GM23248 (cell line): ENCODE results near the gene ABCG8. TPM values are rescaled to one million over a fixed set of nuclear protein-coding genes. Genes with fewer than 3 reads are reported as not detected.

Source experiments
- DNase-seq: peaks from one replicate; pipeline ENCODE4 v3.0.0-alpha.2; 2015
- H2AFZ ChIP-seq: fragments of 200-600 bp; sonication (generic); 2 replicates; pipeline ENCODE4 v1.6.1; 2016; ENCODE audit warnings: antibody characterized with exemption
- H3F3A ChIP-seq: fragments of 200-600 bp; sonication (generic); 2 replicates; pipeline ENCODE4 v1.6.1; 2016; ENCODE audit warnings: mild to moderate bottlenecking, antibody characterized with exemption, mixed run types; ENCODE audit not compliant: insufficient read depth
- H3K27ac ChIP-seq: fragments of 200-600 bp; sonication (generic); 2 replicates; pipeline ENCODE4 v1.5.1; 2016; ENCODE audit warnings: mild to moderate bottlenecking
- H3K27me3 ChIP-seq: fragments of 200-600 bp; sonication (generic); replicated peaks from 2 replicates; pipeline ENCODE4 v1.6.1; 2016; ENCODE audit warnings: mild to moderate bottlenecking; ENCODE audit not compliant: insufficient read depth
- H3K36me3 ChIP-seq: fragments of 200-600 bp; sonication (generic); 2 replicates; pipeline ENCODE4 v1.6.1; 2016; ENCODE audit warnings: low read depth, mild to moderate bottlenecking
- H3K4me1 ChIP-seq: fragments of 200-600 bp; sonication (generic); 2 replicates; pipeline ENCODE4 v1.6.1; 2016; ENCODE audit warnings: mild to moderate bottlenecking; ENCODE audit not compliant: insufficient read depth
- H3K4me2 ChIP-seq: fragments of 200-600 bp; sonication (generic); one replicate; pipeline ENCODE4 v1.6.1; 2016; ENCODE audit warnings: mild to moderate bottlenecking; ENCODE audit not compliant: unreplicated experiment
- H3K4me3 ChIP-seq: fragments of 200-600 bp; sonication (generic); 2 replicates; pipeline ENCODE4 v1.5.1; 2016; ENCODE audit warnings: mild to moderate bottlenecking
- H3K79me2 ChIP-seq: fragments of 200-600 bp; sonication (generic); 2 replicates; pipeline ENCODE4 v1.6.1; 2016; ENCODE audit warnings: mild to moderate bottlenecking; ENCODE audit not compliant: insufficient read depth
- H3K9ac ChIP-seq: fragments of 200-600 bp; sonication (generic); 2 replicates; pipeline ENCODE4 v1.6.1; 2016; ENCODE audit warnings: mild to moderate bottlenecking
- H3K9me2 ChIP-seq: fragments of 200-600 bp; sonication (generic); 2 replicates; pipeline ENCODE4 v1.6.1; 2016; ENCODE audit warnings: mixed run types, mild to moderate bottlenecking, moderate library complexity; ENCODE audit not compliant: insufficient read depth
- H3K9me3 ChIP-seq: fragments of 200-600 bp; sonication (generic); one replicate; pipeline ENCODE4 v1.6.1; 2017; ENCODE audit warnings: low read depth
- H4K20me1 ChIP-seq: fragments of 200-600 bp; sonication (generic); 2 replicates; pipeline ENCODE4 v1.6.0; 2016; ENCODE audit not compliant: insufficient read depth
- EZH2 ChIP-seq: fragments of 200-600 bp; sonication (generic); IDR thresholded peaks from 2 replicates; pipeline ENCODE4 v1.6.1; 2018; ENCODE audit warnings: antibody characterized with exemption, mild to moderate bottlenecking; ENCODE audit not compliant: insufficient read depth, poor library complexity, severe bottlenecking
- EZH2phosphoT487 ChIP-seq: fragments of 200-600 bp; sonication (generic); IDR thresholded peaks from 2 replicates; pipeline ENCODE4 v1.6.1; 2018; ENCODE audit warnings: antibody characterized with exemption, moderate library complexity, mild to moderate bottlenecking, low read depth; ENCODE audit not compliant: insufficient read depth
- WGBS, 2 experiments: methylation state at CpG; one replicate each; pipeline ENCODE4 v1.1.6; 2015 to 2017; ENCODE audit warnings: low lambda C conversion rate in 2 of 2, low coverage in 1 of 2; ENCODE audit errors: missing lambda C conversion rate in 2 of 2; 5-methylcytosine and 5-hydroxymethylcytosine counted together
- in situ Hi-C: fragments of 300-500 bp; cut with MboI; formaldehyde crosslinking; loops from 2 replicates; pipeline ENCODE4 v1.15.0; 2020
- polyA plus RNA-seq: library from polyadenylated mRNA; unstranded; fragments of >200 nt; fragmentation: Nextera tagmentation; extraction: Ambion mirVana; gene quantifications from 2 replicates; pipeline ENCODE4 v1.2.1, GENCODE V29; 2016
- total RNA-seq: library from RNA; depleted of rRNA; stranded (reverse); fragments of >200 nt; shearing (Covaris generic); gene quantifications from 2 replicates; pipeline ENCODE4 v1.2.3, GENCODE V29; 2014

ABCG8 gene
- total and polyA plus RNA-seq, 2 experiments from 2014 or later: 0.04 TPM; not detected in 1

DNA sequence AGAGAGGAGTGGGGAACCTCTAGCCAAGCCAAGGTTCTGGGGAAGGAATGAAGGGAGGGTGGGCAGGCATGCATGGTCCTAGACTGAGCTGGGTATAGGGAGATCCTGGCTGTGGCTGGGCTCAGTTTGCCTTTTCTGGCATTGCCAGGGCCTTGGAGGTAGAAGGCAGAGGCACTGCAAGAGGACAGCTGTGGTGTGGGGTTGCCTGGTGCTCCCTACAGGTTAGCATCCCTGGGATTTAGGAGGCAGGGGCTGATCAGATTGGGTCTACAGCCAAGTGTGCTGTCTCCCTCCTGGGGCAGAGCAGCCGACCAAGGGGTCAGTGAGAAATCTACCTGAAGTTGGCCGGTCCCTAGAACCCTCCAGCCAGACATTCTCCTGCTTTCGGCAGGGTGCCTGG lies 15.9 kb downstream of the ABCG8 start:
- DNase-seq: no peak
- no peaks in the 10 kb centered on the region for H3K4me1 ChIP-seq
- no peak for TF ChIP-seq EZH2
- no peak for TF ChIP-seq EZH2phosphoT487
- no peaks in the 10 kb centered on the region for H3K9me3 ChIP-seq
- no peaks in the 10 kb centered on the region for H4K20me1 ChIP-seq
- in situ Hi-C loops: no loop called here
- no peak overlapping the region for H3K27ac ChIP-seq
- no peaks in the 10 kb centered on the region for H3K9me2 ChIP-seq
- peaks cover 63% of the 10 kb centered on the region for H3K27me3 ChIP-seq
- no peak overlapping the region for H3K4me3 ChIP-seq
- no peak overlapping the region for H3K4me2 ChIP-seq
- H3K9ac ChIP-seq: no peak overlapping the region
- no peak overlapping the region for H2AFZ ChIP-seq
- no peaks in the 10 kb centered on the region for H3K36me3 ChIP-seq
- no peaks in the 10 kb centered on the region for H3F3A ChIP-seq
- WGBS, 2 experiments: 31 to 36% methylated on average over 3 of the region's 3 CpGs
- H3K79me2 ChIP-seq: no peaks in the 10 kb centered on the region

DNA sequence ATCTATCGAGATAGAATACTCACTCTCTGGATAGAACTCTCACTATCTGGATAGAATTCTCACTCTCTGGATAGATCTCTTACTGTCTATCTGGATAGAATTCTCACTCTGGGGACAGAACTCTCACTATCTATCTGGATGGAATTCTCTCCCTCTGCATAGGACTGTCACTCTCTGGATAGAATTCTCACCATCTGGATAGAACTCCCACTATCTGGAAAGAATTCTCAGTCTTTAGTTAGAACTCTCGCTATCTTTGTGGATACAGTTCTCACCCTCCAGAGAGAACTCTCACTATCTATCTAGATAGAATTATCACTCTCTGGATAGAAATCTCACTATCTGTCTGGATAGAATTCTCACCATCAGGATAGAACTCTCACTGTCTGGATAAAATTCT lies 16.5 kb downstream of the ABCG8 start:
- H3K4me2 ChIP-seq: no peak overlapping the region
- H3K4me3 ChIP-seq: no peak overlapping the region
- no peak overlapping the region for H3K9ac ChIP-seq
- no peaks in the 10 kb centered on the region for H3F3A ChIP-seq
- H3K27ac ChIP-seq: no peak overlapping the region
- 31 to 33% methylated on average over 2 of the region's 2 CpGs for WGBS, 2 experiments
- no peaks in the 10 kb centered on the region for H3K4me1 ChIP-seq
- no peak overlapping the region for H2AFZ ChIP-seq
- H4K20me1 ChIP-seq: no peaks in the 10 kb centered on the region
- peaks cover 70% of the 10 kb centered on the region for H3K27me3 ChIP-seq
- no peaks in the 10 kb centered on the region for H3K9me2 ChIP-seq
- H3K9me3 ChIP-seq: no peaks in the 10 kb centered on the region
- H3K36me3 ChIP-seq: no peaks in the 10 kb centered on the region
- no peak for DNase-seq
- in situ Hi-C loops: no loop called here
- no peak for TF ChIP-seq EZH2
- TF ChIP-seq EZH2phosphoT487: no peak
- H3K79me2 ChIP-seq: no peaks in the 10 kb centered on the region

DNA sequence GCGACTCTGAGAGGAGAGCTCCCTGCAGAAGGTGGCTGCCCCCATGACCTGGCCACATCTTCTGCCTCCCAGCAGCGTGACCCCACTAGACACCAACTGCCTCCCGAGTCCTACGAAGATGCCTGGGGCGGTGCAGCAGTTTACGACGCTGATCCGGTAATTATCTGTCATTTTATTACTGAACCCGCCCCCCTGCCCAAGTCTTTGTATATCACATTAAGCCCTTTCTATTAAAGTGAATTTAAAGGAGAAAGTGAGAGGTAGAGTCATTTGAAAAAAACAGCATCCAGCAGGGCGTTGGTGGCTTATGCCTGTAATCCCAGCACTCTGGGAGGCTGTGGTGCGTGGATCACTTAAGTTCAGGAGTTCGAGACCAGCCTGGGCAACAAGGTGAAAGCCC lies 33.4 kb downstream of the ABCG8 start:
- H3K79me2 ChIP-seq: no peaks in the 10 kb centered on the region
- no peaks in the 10 kb centered on the region for H3K36me3 ChIP-seq
- H3K4me2 ChIP-seq: no peak overlapping the region
- H3K27me3 ChIP-seq: peaks cover 50% of the 10 kb centered on the region
- TF ChIP-seq EZH2phosphoT487 (no peak), EZH2 (no peak)
- no peak overlapping the region for H2AFZ ChIP-seq
- no peak overlapping the region for H3K27ac ChIP-seq
- H3K4me3 ChIP-seq: no peak overlapping the region
- H3F3A ChIP-seq: no peaks in the 10 kb centered on the region
- no peaks in the 10 kb centered on the region for H3K9me2 ChIP-seq
- DNase-seq: no peak
- H3K9ac ChIP-seq: no peak overlapping the region
- no peaks in the 10 kb centered on the region for H3K9me3 ChIP-seq
- in situ Hi-C loops: loop anchor here (10.0 kb wide), 1 partner anchor 257 kb away; no protein-coding TSS in a partner anchor
- H3K4me1 ChIP-seq: no peaks in the 10 kb centered on the region
- WGBS, 2 experiments: 66 to 75% methylated on average over 12 of the region's 12 CpGs
- H4K20me1 ChIP-seq: no peaks in the 10 kb centered on the region

DNA sequence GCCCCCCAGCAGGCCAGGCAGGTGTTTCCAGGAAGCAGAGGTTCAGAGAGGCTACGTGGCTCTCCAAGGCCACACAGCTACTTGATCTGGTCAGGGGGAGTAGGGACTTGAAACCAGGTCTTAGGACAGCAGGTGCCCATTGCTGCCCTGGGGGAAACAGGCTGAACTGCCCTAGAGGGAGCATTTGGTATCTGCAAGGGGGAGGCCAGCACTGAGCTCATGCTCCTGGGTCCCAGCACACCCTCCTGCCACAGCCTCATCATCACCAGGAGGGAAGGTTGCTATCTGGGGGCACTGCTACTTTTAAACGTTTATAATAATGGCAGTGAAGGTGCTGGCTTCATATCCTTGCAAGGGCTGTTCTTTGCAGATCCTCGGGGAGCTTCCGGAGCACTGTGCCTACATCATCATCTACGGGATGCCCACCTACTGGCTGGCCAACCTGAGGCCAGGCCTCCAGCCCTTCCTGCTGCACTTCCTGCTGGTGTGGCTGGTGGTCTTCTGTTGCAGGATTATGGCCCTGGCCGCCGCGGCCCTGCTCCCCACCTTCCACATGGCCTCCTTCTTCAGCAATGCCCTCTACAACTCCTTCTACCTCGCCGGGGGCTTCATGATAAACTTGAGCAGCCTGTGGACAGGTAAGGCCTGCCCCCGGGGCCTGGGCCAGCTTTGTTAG lies 36.1 kb downstream of the ABCG8 start:
- Histone ChIP-seq H3K9me3 (no peaks in the 10 kb centered on the region), H4K20me1 (no peaks in the 10 kb centered on the region), H2AFZ (no peak overlapping the region), H3K36me3 (no peaks in the 10 kb centered on the region), H3K27ac (no peak overlapping the region), H3K27me3 (peaks cover 24% of the 10 kb centered on the region), H3K4me3 (no peak overlapping the region), H3K79me2 (no peaks in the 10 kb centered on the region), H3K9me2 (no peaks in the 10 kb centered on the region), H3K4me1 (no peaks in the 10 kb centered on the region), H3F3A (no peaks in the 10 kb centered on the region), H3K4me2 (no peak overlapping the region), H3K9ac (no peak overlapping the region)
- no peak for DNase-seq
- in situ Hi-C loops: loop anchor here (10.0 kb wide), 1 partner anchor 260 kb away; no protein-coding TSS in a partner anchor
- 67 to 76% methylated on average over 11 of the region's 11 CpGs for WGBS, 2 experiments
- TF ChIP-seq EZH2phosphoT487: no peak
- TF ChIP-seq EZH2: no peak
